NCI-H2227 treated with DMSO at 0.1 percent for 48 hours (cell line): ENCODE data around the gene PCYOX1L.

ENCODE experiments used
- DNase-seq: peaks from one replicate; lab custom pipeline; 2025; lab: John Stamatoyannopoulos, UW

Gene PCYOX1L

DNA sequence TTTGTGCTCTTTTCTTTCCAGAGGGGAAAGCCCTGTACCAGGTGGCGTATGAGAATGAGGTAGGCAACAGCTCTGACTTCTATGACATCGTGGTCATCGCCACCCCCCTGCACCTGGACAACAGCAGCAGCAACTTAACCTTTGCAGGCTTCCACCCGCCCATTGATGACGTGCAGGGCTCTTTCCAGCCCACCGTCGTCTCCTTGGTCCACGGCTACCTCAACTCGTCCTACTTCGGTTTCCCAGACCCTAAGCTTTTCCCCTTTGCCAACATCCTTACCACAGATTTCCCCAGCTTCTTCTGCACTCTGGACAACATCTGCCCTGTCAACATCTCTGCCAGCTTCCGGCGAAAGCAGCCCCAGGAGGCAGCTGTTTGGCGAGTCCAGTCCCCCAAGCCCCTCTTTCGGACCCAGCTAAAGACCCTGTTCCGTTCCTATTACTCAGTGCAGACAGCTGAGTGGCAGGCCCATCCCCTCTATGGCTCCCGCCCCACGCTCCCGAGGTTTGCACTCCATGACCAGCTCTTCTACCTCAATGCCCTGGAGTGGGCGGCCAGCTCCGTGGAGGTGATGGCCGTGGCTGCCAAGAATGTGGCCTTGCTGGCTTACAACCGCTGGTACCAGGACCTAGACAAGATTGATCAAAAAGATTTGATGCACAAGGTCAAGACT lies 10.3 kb downstream of the PCYOX1L start:
- DNase-seq, result no peak

GRCh38 chr5:149370878-149371277 lies 13.0 kb downstream of the PCYOX1L start:
- DNase-seq, result no peak

DNA sequence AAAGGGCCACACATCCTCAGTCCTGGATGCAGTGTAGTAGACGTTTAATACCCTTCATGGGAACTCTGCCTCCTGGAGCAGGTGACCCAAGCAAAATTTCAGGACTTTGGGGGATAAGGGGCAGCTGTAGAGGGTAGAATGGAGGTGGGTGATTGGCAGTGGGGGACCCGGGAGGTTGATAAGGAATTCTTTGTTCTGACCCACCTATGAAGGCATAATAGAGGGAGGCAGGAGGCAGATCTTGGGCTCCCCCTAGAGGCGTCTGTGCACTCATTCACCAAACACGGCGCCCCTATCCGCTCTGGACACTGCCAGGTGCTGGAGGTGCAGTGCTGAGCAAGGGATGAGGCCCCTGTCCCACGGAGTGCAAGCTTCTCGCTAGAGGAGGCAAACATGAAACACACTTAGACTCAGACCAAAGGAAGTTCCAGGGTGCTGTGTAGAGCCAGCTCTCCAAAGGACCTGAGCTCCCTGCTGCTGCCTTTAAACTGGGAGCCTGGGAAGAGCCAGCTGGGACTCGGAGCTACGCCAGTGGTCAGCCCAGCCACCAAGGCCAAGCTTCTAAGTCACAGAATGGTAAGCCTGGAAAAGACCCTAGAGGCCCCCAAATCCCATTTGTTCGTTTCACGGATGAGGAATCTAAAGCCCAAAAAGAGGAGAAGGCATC lies 13.6 kb downstream of the PCYOX1L start:
- DNase-seq, result peak; percentile 16

- DNase-seq, result no peak
These were observed 14.4 kb downstream of the PCYOX1L start for GRCh38 chr5:149372076-149372795.

GRCh38 chr5:149372932-149373331 lies 15.1 kb downstream of the PCYOX1L start:
- no peak for DNase-seq

- DNase-seq, result no peak
These were observed 16.5 kb downstream of the PCYOX1L start for GRCh38 chr5:149374303-149374702.

GRCh38 chr5:149374801-149375200 lies 17.0 kb downstream of the PCYOX1L start:
- DNase-seq, result no peak

- no peak for DNase-seq
These were observed 17.6 kb downstream of the PCYOX1L start for GRCh38 chr5:149375434-149375833.

DNA sequence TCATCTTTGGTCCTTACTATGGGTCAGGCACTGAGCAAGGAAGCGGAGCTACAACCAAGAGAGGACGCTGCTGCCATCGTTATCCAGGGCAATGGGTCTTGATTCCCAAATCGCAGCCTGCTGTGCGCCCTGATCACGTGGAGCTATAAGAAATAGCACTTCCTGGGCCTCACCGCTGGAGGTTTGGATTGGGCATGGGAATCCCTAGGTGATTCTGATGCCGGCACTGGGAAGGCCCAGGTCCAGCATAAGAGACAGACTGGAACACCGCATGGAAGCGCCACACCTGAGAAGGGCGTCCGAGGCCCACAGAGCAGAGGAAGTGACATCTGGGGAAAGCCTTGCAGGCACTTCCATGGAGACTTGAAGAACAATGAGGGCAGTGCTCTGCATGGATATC lies 18.3 kb downstream of the PCYOX1L start:
- DNase-seq, result no peak

DNA sequence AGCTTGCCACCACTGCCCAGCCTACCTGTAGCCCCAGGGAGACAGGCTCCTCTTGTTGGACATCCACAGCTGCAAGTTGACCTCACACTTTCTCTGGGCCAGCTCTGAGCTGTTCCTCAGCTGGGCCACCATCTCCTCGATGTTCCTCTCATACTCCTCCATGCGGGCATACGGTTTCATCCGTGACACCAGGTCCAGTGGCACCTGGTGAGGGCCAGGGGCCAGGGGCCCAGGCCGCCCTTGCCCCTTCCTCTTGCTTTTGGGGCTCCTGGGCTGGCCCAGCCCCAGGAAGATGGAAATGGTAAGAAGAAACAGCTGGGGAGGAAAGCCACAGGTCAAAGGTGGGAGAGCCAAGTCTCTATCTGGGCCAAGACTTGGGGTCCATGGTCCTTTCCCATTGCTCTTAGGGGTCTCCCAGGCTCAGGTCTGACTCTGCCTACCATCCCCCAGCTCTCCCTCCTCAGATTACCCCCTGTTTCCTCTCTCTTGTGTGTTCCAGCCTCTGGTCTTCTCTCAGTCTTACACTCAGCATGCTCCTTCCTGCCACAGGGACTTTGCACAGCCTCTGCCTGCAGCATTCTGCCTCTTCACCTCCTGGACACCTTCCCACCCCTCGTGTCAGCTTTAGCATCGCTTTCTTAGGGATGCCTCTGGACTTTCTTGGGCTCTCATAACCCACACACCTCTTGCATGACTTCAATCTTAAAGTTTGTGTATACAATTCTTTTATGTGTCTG lies 19.0 kb downstream of the PCYOX1L start:
- no peak for DNase-seq

DNA sequence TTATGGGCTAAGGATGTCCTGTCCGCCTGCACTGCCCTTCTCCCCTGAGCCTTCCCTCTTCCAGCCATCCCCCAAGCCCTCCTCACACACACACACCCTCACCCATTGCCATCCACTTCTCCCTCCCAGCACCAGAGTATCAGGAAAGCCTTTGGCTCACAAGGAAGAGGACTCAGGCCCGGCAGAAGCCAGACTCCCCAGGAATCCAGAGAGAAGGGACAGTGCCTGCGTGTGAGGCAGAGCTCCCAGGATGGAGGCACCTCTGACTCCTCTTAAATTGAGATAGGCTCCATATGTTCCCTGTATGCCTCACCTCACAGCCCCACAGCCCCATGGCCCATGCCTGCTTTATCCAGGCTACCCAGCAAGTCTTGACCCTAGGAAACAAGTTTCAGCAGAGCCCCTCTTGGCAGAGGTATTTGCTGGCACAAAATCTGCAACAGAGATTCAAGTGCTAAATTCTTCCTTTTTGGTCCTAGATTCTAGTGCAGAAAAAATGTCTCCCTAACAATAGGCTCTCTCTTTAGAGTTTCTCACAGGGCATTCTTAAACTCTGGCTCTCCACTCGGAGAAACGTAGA lies 20.5 kb downstream of the PCYOX1L start:
- no peak for DNase-seq

- no peak for DNase-seq
These were observed 21.4 kb downstream of the PCYOX1L start, which contains the start of gene IL17B for GRCh38 chr5:149379177-149379761. TSS of gene IL17B (minus strand) at chr5:149379292. CDS start at chr5:149379225, 67 bp downstream.

DNA sequence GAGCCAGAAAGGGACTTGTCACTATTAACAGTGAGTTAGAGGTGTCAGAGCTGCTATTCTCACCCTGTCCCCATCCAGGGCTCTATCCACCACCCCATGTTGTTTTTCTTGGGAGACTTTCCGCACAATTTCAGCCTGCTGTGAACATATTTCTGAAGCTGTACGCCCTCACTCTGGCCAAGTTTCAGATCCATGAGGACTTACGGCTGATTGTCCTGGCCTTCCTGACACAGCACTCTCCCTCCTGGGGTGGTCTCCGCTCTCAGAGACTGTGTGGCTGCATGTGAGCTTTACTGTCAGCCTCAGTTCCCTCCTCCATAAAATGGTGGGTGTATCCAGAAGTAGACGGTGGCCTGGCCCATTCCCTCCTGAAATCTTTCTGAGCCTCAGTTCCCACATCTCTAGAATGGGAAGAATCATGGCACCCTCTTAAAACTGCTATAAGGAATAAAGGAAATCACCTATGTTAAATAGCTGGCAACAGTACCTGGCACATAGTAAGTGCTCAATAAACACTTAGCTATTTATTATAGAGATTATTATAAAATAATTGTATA lies 22.1 kb downstream of the PCYOX1L start:
- no peak for DNase-seq

GRCh38 chr5:149380466-149381121 lies 22.7 kb downstream of the PCYOX1L start:
- no peak for DNase-seq

GRCh38 chr5:149381261-149381985 lies 23.6 kb downstream of the PCYOX1L start:
- no peak for DNase-seq

DNA sequence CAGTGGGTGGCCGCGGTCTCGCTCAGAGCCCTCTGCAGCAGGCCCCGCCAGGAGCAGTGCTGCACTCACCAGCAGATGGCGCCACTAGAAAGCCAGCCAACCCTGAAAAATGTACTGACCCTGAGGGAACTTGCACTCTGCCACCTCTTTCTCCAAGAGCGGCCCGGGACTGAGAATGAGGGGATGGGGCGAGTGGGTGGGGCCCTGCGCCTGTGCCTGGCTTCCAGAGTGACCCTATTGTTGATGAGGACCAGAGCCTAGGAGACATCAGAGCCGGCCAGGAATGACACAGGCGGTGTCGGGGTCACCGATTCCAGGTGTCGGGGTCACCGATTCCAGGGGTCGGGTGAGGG lies 24.1 kb downstream of the PCYOX1L start:
- DNase-seq, result peak; percentile 27

GRCh38 chr5:149382517-149383220 lies 24.8 kb downstream of the PCYOX1L start:
- DNase-seq, result no peak

- no peak for DNase-seq
These were observed 25.6 kb downstream of the PCYOX1L start for GRCh38 chr5:149383399-149383798.

DNA sequence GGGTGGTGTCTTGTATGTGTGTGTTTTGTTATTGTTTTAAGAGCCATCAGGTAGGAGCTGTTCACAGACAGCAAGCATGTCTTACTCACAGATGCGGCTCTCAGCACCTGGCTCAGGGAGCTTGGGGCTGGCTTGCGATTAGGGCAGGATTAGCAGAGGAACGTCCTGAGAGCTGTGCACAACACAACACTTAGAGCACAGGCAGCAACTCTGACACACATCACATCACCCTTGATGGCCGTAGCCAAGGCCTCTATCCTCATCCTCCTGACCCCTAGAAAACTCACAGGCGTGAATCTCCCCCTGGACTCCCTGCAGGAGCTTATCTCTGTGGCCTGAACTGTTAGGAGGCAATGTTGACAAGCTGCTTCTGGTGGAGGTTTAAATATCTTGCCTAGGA lies 28.3 kb downstream of the PCYOX1L start:
- no peak for DNase-seq
